Measurements from ENCODE around the gene P4HB. TPM values are rescaled to one million over a fixed set of nuclear protein-coding genes. Genes with fewer than 3 reads are reported as not detected.

The P4HB gene
- total and polyA plus RNA-seq, 2 donors (not counting 1 experiment from before 2014, with no cell fraction given) = 109 to 1,034 TPM

DNA sequence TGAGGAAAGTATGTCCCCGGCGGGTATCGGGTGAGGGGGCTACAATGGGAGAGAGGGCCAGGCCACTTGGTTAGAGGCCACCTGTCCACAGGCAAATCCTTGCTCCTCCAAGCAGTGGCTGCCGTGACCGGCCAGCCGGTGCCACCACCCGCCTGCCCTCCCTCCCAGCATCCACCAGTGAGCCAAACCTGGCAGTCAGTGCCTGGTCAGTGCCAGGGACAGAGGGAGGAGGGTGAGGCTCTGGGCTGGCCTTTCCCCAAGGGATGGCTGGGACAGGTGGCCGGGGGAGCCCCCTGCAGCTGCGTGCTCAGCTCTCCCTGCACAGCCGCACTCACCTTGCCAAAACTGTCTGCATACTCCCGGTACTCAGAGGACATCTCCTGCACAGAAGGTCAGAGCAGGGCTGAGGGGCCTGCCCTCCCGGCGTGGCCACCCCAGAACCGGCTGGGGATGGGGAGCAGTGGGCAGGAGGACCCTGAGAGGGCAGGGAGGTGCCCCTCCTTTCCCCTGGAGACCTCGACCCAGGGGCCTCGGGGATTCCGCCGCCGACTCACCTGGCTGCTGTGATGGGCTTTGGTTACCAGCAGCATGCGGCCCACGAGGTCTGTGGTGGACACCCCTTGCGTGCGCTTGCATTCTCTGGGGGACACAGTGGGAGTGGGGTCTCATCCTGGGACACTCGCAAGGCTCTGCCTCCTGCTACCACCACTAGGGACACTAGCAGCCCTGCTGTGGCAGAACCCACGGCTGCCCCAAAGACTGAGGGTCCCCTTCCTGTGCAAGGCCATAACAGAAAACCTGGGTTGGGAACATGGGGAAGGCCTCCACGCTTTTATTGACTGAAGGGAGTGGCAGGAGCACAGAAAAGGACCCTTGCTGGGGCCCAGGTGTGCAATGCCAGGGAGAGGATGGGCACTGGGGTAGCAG, 47.1 kb upstream of the P4HB start:
- no peak overlapping the region for H2AFZ ChIP-seq (ENCODE audit: low read length)
- H3K9me3 ChIP-seq (ENCODE audit: control insufficient read depth, insufficient read depth, low read depth, low read length) = no peaks in the 10 kb centered on the region
- no peaks in the 10 kb centered on the region for H3K27me3 ChIP-seq (ENCODE audit: control insufficient read depth, insufficient read depth, low read length)
- no peak overlapping the region for H3K4me3 ChIP-seq (replicated peaks in 1 of 4; ENCODE audit: control extremely low read depth in 1 of 4, insufficient read depth in 1 of 4, low read depth in 3 of 4, low read length in 4 of 4)
- no peak overlapping the region for H3K27ac ChIP-seq (ENCODE audit: insufficient read depth, low read length)
- no peaks in the 10 kb centered on the region for H4K20me1 ChIP-seq (ENCODE audit: control insufficient read depth, extremely low read depth, insufficient read depth, low read length)
- peaks cover 4% of the 10 kb centered on the region for H3K79me2 ChIP-seq (ENCODE audit: control insufficient read depth, insufficient read depth, low read length)
- H3K4me2 ChIP-seq (ENCODE audit: extremely low read depth, insufficient read depth, low read length) = no peak overlapping the region
- DNase-seq (ENCODE audit: low read depth in 2 of 2) = no peak
- peaks cover 5% of the 10 kb centered on the region for H3K4me1 ChIP-seq (ENCODE audit: control insufficient read depth, extremely low read depth, insufficient read depth, low read length)
- H3K36me3 ChIP-seq (ENCODE audit: control insufficient read depth, insufficient read depth, low read length) = peaks cover 29% of the 10 kb centered on the region
- no peak for TF ChIP-seq EZH2 (IDR thresholded peaks at IDR 0.05; ENCODE audit: low read length, missing control alignments)
- TF ChIP-seq CTCF (conservative IDR thresholded peaks at IDR 0.05 in 1 of 2, IDR thresholded peaks at IDR 0.05 in 1 of 2; ENCODE audit: low read depth in 1 of 2, low read length in 2 of 2) = no peak
- H3K9ac ChIP-seq (ENCODE audit: insufficient read depth, low read length) = no peak overlapping the region

- Histone ChIP-seq H2AFZ (ENCODE audit: low read length) (no peak overlapping the region), H3K4me3 (replicated peaks in 1 of 4; ENCODE audit: control extremely low read depth in 1 of 4, insufficient read depth in 1 of 4, low read depth in 3 of 4, low read length in 4 of 4) (no peak overlapping the region), H3K27ac (ENCODE audit: insufficient read depth, low read length) (no peak overlapping the region), H4K20me1 (ENCODE audit: control insufficient read depth, extremely low read depth, insufficient read depth, low read length) (no peaks in the 10 kb centered on the region), H3K9ac (ENCODE audit: insufficient read depth, low read length) (no peak overlapping the region), H3K9me3 (ENCODE audit: control insufficient read depth, insufficient read depth, low read depth, low read length) (no peaks in the 10 kb centered on the region), H3K4me2 (ENCODE audit: extremely low read depth, insufficient read depth, low read length) (no peak overlapping the region), H3K36me3 (ENCODE audit: control insufficient read depth, insufficient read depth, low read length) (peaks cover 26% of the 10 kb centered on the region), H3K79me2 (ENCODE audit: control insufficient read depth, insufficient read depth, low read length) (peaks cover 4% of the 10 kb centered on the region), H3K27me3 (ENCODE audit: control insufficient read depth, insufficient read depth, low read length) (no peaks in the 10 kb centered on the region), H3K4me1 (ENCODE audit: control insufficient read depth, extremely low read depth, insufficient read depth, low read length) (peaks cover 5% of the 10 kb centered on the region)
- DNase-seq (ENCODE audit: low read depth in 2 of 2) = no peak
- TF ChIP-seq EZH2 (IDR thresholded peaks at IDR 0.05; ENCODE audit: low read length, missing control alignments) = no peak
- TF ChIP-seq CTCF (conservative IDR thresholded peaks at IDR 0.05 in 1 of 2, IDR thresholded peaks at IDR 0.05 in 1 of 2; ENCODE audit: low read depth in 1 of 2, low read length in 2 of 2) = no peak
Observed at GRCh38 chr17:81906476-81907218, 46.3 kb upstream of the P4HB start.

DNA sequence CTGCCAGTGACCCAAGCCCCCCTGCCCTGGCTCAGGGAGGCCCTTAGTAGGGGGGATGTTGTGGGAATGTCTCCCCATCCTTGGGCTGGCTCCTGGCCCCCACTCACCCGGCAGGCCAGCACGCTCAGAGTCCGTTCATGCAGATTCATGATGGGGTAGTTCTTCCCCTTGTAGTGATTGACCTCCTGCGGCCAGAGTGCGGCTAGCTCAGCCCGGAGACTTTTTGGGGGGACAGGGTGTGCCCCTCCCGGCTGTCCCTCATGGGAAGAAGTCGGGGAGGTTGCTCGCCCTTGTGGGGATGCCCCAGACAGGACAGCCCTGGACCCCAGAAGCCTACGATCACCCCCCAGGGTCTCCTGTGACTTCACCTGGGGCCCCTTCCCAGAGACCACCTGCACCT, 45.7 kb upstream of the P4HB start:
- Histone ChIP-seq H4K20me1 (ENCODE audit: control insufficient read depth, extremely low read depth, insufficient read depth, low read length) (no peaks in the 10 kb centered on the region), H3K36me3 (ENCODE audit: control insufficient read depth, insufficient read depth, low read length) (peaks cover 26% of the 10 kb centered on the region), H2AFZ (ENCODE audit: low read length) (no peak overlapping the region), H3K4me3 (replicated peaks in 1 of 4; ENCODE audit: control extremely low read depth in 1 of 4, insufficient read depth in 1 of 4, low read depth in 3 of 4, low read length in 4 of 4) (no peak overlapping the region), H3K79me2 (ENCODE audit: control insufficient read depth, insufficient read depth, low read length) (peaks cover 4% of the 10 kb centered on the region), H3K27me3 (ENCODE audit: control insufficient read depth, insufficient read depth, low read length) (no peaks in the 10 kb centered on the region), H3K4me1 (ENCODE audit: control insufficient read depth, extremely low read depth, insufficient read depth, low read length) (peaks cover 5% of the 10 kb centered on the region), H3K4me2 (ENCODE audit: extremely low read depth, insufficient read depth, low read length) (no peak overlapping the region), H3K9ac (ENCODE audit: insufficient read depth, low read length) (no peak overlapping the region), H3K9me3 (ENCODE audit: control insufficient read depth, insufficient read depth, low read depth, low read length) (no peaks in the 10 kb centered on the region), H3K27ac (ENCODE audit: insufficient read depth, low read length) (no peak overlapping the region)
- TF ChIP-seq CTCF (conservative IDR thresholded peaks at IDR 0.05 in 1 of 2, IDR thresholded peaks at IDR 0.05 in 1 of 2; ENCODE audit: low read depth in 1 of 2, low read length in 2 of 2) (no peak), EZH2 (IDR thresholded peaks at IDR 0.05; ENCODE audit: low read length, missing control alignments) (no peak)
- no peak for DNase-seq (ENCODE audit: low read depth in 2 of 2)
